Effector memory CD8-positive, alpha-beta T cell (primary cell): ENCODE results near the gene PALD1.

Source experiments
- ATAC-seq: fragments of 150-1000 bp; cut with Tn5 transposase; replicated peaks from 2 replicates; pipeline ENCODE4 v1.10.0; 2021; ENCODE audit warnings: mild to moderate bottlenecking, moderate library complexity
- DNase-seq, 3 experiments: peaks; one replicate each; pipeline ENCODE4 v3.0.0; 2021
- H3K27ac Mint-ChIP-seq, 2 donors: one replicate each; pipeline ENCODE4 v1.8.0; 2022; ENCODE audit warnings: mild to moderate bottlenecking in 2 of 2, mixed read lengths in 2 of 2, moderate library complexity in 2 of 2
- H3K27me3 Mint-ChIP-seq, 2 donors: one replicate each; pipeline ENCODE4 v1.8.0; 2022; ENCODE audit warnings: mixed read lengths in 2 of 2
- H3K36me3 Mint-ChIP-seq: one replicate; pipeline ENCODE4 v1.8.0; 2022; ENCODE audit warnings: mild to moderate bottlenecking, moderate library complexity, mixed read lengths; ENCODE audit not compliant: insufficient read depth
- H3K4me1 Mint-ChIP-seq, 2 donors: one replicate each; pipeline ENCODE4 v1.8.0; 2022; ENCODE audit warnings: low read depth in 2 of 2, mixed read lengths in 2 of 2
- H3K4me3 Mint-ChIP-seq, 2 donors: one replicate each; pipeline ENCODE4 v1.8.0; 2022; ENCODE audit warnings: mild to moderate bottlenecking in 2 of 2, mixed read lengths in 2 of 2, moderate library complexity in 2 of 2
- H3K9me3 Mint-ChIP-seq, 2 donors: one replicate each; pipeline ENCODE4 v1.8.0; 2022; ENCODE audit warnings: mixed read lengths in 2 of 2

The PALD1 gene

DNA sequence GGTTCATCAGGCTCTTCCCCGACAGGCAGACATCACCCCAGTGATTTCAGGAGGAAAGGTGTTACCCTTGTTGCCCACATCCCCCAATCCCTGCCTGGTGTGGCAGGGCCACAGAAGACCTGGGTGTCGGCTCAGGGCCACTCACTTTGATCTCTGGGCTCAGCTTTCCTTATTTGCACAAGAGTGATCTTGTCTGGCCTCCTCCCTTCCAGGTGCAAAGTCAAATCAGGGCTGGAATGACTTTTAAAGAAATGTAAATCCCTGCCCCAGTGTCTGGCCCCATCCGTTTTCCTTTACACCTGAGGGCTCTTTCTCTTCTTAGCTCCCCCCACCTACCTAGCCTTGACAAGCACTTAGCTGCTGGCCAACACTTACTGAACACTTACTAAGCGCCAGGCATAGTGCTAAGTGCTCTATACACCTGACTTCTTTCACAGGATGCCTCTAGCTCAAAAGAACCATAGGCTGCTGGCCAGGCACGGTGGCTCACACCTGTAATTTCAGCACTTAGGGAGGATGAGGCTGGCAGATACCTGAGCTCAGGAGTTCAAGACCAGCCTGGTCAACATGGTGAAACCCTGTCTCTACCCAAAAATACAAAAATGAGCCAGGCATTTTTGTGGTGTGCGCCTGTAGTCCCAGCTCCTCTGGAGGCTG is 36.1 kb upstream of the PALD1 start:
- H3K36me3 Mint-ChIP-seq: peaks cover 2% of the 10 kb centered on the region
- H3K9me3 Mint-ChIP-seq: no peaks in the 10 kb centered on the region
- H3K27me3 Mint-ChIP-seq: peaks cover 38 to 58% of the 10 kb centered on the region in 2 donors
- no peak overlapping the region for H3K27ac Mint-ChIP-seq
- DNase-seq: no peak
- H3K4me3 Mint-ChIP-seq: peak overlapping the region; percentile 41 to 75
- H3K4me1 Mint-ChIP-seq: peaks cover 5 to 11% of the 10 kb centered on the region in 2 donors
- ATAC-seq: no peak

GRCh38 chr10:70444744-70445143 is 33.8 kb upstream of the PALD1 start:
- peaks cover 5 to 11% of the 10 kb centered on the region in 2 donors for H3K4me1 Mint-ChIP-seq
- no peak for DNase-seq
- H3K4me3 Mint-ChIP-seq: no peak overlapping the region
- H3K27me3 Mint-ChIP-seq: peaks cover 33 to 60% of the 10 kb centered on the region in 2 donors
- H3K36me3 Mint-ChIP-seq: peaks cover 3% of the 10 kb centered on the region
- H3K27ac Mint-ChIP-seq: no peak overlapping the region
- ATAC-seq: no peak
- H3K9me3 Mint-ChIP-seq: no peaks in the 10 kb centered on the region

GRCh38 chr10:70445718-70446657 is 32.6 kb upstream of the PALD1 start:
- Mint-ChIP-seq H3K27me3 (peaks cover 36 to 61% of the 10 kb centered on the region in 2 donors), H3K4me3 (no peak overlapping the region), H3K4me1 (peaks cover under 1 to 6% of the 10 kb centered on the region in 2 donors), H3K9me3 (no peaks in the 10 kb centered on the region), H3K27ac (no peak overlapping the region), H3K36me3 (peaks cover 3% of the 10 kb centered on the region)
- ATAC-seq (no peak), DNase-seq (no peak)

- no peak for DNase-seq
- no peak for ATAC-seq
- Mint-ChIP-seq H3K4me1 (no peaks in the 10 kb centered on the region), H3K36me3 (peaks cover 3% of the 10 kb centered on the region), H3K9me3 (no peaks in the 10 kb centered on the region), H3K27ac (no peak overlapping the region), H3K27me3 (peaks cover 25 to 45% of the 10 kb centered on the region in 2 donors), H3K4me3 (no peak overlapping the region)
Observed at GRCh38 chr10:70448236-70448635, 30.3 kb upstream of the PALD1 start.

DNA sequence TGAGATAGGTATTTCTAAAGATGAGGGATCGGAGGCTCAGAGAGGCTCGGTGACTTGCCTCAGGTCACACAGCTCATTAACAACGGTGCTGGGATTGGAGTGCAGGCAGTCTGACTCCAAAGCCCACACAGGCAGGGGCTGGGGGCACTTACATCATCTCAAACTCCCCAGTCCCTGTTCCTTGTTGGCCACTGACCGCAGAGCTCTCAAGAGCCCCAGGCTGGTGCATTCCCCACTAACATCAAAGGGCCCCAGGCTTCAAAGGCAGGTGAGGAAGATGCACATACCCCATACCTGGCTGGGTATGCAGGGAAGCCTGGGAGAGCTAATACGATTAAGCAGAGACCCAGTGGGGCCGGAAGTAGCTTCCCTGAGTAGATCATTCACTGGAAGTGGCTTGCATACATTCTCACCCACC is 23.3 kb upstream of the PALD1 start:
- Mint-ChIP-seq H3K9me3 (no peaks in the 10 kb centered on the region), H3K27ac (no peak overlapping the region), H3K27me3 (peaks cover 36 to 58% of the 10 kb centered on the region in 2 donors), H3K36me3 (peaks cover 2% of the 10 kb centered on the region), H3K4me1 (no peaks in the 10 kb centered on the region), H3K4me3 (no peak overlapping the region)
- DNase-seq (no peak), ATAC-seq (no peak)

GRCh38 chr10:70456164-70456563 is 22.4 kb upstream of the PALD1 start:
- DNase-seq (no peak), ATAC-seq (no peak)
- no peak overlapping the region for H3K27ac Mint-ChIP-seq
- H3K4me3 Mint-ChIP-seq: no peak overlapping the region
- peaks cover 0 to 2% of the 10 kb centered on the region in 2 donors for H3K4me1 Mint-ChIP-seq
- peaks cover 37 to 58% of the 10 kb centered on the region in 2 donors for H3K27me3 Mint-ChIP-seq
- peaks cover 2% of the 10 kb centered on the region for H3K36me3 Mint-ChIP-seq
- no peaks in the 10 kb centered on the region for H3K9me3 Mint-ChIP-seq

GRCh38 chr10:70457759-70458305 is 20.7 kb upstream of the PALD1 start:
- Mint-ChIP-seq H3K27ac (no peak overlapping the region), H3K4me3 (no peak overlapping the region), H3K9me3 (no peaks in the 10 kb centered on the region), H3K36me3 (peaks cover 2% of the 10 kb centered on the region), H3K4me1 (peaks cover 0 to 4% of the 10 kb centered on the region in 2 donors), H3K27me3 (peaks cover 38 to 59% of the 10 kb centered on the region in 2 donors)
- ATAC-seq (no peak), DNase-seq (no peak)

GRCh38 chr10:70458329-70459060 is 20.1 kb upstream of the PALD1 start:
- no peak for DNase-seq
- peak; percentile 49 for ATAC-seq
- Mint-ChIP-seq H3K9me3 (no peaks in the 10 kb centered on the region), H3K27me3 (peaks cover 38 to 59% of the 10 kb centered on the region in 2 donors), H3K27ac (no peak overlapping the region), H3K36me3 (peaks cover 2% of the 10 kb centered on the region), H3K4me3 (peak overlapping the region in 1 of 2 donors; percentile 14), H3K4me1 (peaks cover 0 to 4% of the 10 kb centered on the region in 2 donors)

DNA sequence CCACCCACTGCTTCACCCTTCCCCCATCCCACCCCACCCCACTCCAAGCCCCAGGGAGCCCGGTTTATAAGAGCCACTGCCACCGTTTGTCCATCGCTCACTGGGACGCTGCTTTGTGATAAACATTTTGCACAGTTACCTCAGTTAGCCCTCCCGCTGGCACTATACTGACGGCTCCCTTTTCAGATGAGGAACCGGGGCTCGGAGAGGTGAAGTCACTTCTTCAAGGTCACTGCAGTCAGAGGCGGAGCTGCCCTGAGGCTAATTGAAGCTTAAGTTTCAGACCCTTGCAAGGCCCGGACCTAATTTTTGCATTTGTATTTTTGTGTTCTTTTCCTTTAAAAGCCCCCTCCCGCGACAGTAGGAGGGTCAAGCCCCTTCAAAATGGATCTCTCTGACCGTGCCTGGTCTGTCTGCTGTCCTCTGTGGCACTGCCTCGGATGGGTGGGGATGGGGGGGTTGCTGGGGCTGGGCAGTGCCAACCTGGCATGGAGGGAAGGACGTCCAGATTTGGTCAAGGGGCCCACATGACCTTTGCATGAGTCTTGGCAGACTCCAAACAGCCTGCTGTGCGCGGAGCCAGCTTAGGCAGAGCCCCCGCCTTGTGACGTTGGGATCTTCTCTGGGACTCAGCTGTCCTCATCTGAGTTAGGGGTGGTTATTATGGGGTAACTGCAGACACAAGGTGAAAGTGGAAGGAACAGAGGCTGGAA is 19.4 kb upstream of the PALD1 start:
- peaks cover 38 to 59% of the 10 kb centered on the region in 2 donors for H3K27me3 Mint-ChIP-seq
- H3K27ac Mint-ChIP-seq: no peak overlapping the region
- ATAC-seq (no peak), DNase-seq (no peak)
- peak overlapping the region in 1 of 2 donors; percentile 14 for H3K4me3 Mint-ChIP-seq
- peaks cover 0 to 4% of the 10 kb centered on the region in 2 donors for H3K4me1 Mint-ChIP-seq
- no peaks in the 10 kb centered on the region for H3K9me3 Mint-ChIP-seq
- peaks cover 2% of the 10 kb centered on the region for H3K36me3 Mint-ChIP-seq

GRCh38 chr10:70459774-70460490 is 18.6 kb upstream of the PALD1 start:
- Mint-ChIP-seq H3K27me3 (peaks cover 38 to 59% of the 10 kb centered on the region in 2 donors), H3K36me3 (peaks cover 2% of the 10 kb centered on the region), H3K27ac (no peak overlapping the region), H3K4me3 (peak overlapping the region in 1 of 2 donors; percentile 2), H3K4me1 (peaks cover 0 to 4% of the 10 kb centered on the region in 2 donors), H3K9me3 (no peaks in the 10 kb centered on the region)
- ATAC-seq: no peak
- no peak for DNase-seq

DNA sequence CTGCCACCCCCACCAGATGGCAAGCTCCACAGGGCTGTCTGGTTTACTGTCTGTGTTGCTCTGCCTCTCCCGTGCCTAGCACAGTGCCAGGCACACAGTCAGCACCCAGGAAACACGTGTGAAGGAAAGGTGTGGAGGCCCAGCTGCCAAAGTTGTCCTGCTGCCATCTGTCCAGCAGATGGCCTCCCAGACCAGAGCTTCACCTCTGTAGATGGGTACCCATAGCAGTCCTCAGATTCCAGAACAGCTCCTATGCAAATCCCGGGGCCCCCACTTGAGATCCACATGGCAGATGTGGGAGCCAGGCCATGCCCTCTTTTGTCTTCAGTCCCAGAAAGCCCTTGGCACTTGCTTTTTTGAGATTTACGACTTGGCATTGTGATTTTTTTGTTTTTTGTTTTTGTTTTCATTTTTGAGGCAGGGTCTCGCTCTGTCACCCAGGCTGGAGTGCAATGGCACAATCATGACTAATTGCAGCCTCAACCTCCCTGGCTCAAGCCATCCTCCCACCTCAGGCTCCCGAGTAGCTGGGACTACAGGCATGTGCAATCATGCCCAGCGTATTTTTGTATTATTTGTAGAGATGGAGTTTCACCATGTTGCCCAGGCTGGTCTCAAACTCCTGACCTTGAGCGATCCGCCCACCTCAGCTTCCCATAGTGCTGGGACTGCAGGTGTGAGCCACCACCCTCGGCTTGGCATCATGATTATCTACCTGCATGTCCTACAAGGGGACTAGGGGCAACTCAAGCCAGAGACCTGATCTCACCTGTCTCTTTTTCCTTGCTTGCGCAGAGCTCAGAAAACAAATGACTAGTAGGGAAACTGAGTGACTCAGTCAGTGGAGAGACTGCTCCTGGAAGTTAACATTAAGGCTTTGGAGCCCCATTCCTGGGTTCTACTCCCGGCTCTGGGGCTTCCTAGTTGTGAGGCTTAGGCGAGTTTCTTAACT is 16.9 kb upstream of the PALD1 start:
- H3K4me3 Mint-ChIP-seq: no peak overlapping the region
- peaks cover 33 to 51% of the 10 kb centered on the region in 2 donors for H3K27me3 Mint-ChIP-seq
- DNase-seq (peak in 1 of 3 experiments; percentile 24), ATAC-seq (peak; percentile 55)
- H3K36me3 Mint-ChIP-seq: peaks cover 2% of the 10 kb centered on the region
- H3K9me3 Mint-ChIP-seq: no peaks in the 10 kb centered on the region
- H3K27ac Mint-ChIP-seq: no peak overlapping the region
- peaks cover 0 to 4% of the 10 kb centered on the region in 2 donors for H3K4me1 Mint-ChIP-seq
